ENCODE measurements around the gene ZMYND11. TPM values are rescaled to one million over a fixed set of nuclear protein-coding genes. Genes with fewer than 3 reads are reported as not detected.

ZMYND11 gene
- total and polyA plus RNA-seq, 9 of the 15 experiments (the other 6 are each of a cell fraction or from before 2014, with no cell fraction given) = 2.7 to 13.8 (median 8.8) TPM

DNA sequence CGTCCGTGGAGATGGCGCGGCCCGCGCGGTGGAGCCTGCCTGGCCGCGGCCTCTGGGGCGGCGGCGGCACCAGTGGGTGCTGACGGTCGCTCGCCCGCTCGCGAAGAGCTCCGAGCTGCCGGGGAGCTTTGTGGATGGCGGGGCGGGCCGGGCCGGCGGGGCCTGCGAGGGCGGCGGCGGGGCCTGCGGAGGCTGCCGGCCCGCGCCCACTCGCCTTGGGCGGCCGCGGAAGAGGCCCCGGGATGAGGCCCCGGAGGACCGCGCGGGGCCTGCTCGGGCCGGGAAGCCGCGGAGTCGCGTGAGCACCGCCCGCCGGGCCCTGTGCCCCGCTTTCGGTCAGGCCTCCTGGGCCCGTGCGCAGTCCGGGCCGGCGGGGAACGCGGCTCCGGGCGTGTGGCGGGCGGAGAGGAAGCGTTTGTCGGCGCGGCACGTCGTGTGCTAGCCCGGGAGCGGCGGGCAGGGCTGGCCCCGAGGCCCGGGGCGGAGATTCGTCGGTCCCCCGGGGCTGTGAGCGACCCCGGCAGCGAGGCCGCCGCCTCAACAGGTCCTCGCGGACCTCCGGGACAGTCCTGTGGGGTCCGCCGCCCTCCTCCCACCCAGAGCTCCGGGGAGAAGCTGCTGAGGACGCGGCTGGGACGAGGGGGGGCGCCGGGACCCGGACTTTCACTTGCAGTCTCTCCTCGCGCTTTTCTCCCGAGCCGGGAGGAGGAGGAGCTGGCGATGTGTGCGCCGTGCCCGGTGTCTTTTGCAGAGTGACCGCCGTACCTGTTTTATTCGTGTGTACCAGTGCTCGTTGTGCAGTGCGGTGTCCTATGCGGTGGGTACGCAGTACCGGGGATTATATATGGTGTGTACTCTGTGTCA, 578 bp downstream of the ZMYND11 start (continued):
- peak; percentile 99 to 100 for TF ChIP-seq UBTF (IDR thresholded peaks at IDR 0.05; ENCODE audit: borderline replicate concordance in 1 of 2, low read depth in 2 of 2, low read length in 2 of 2)
- peak; percentile 58 for TF ChIP-seq BHLHE40 (IDR thresholded peaks at IDR 0.05; ENCODE audit: low read length)
- no peak for TF ChIP-seq CBFA2T3 (IDR thresholded peaks at IDR 0.05)
- TF ChIP-seq, protein P1, sequence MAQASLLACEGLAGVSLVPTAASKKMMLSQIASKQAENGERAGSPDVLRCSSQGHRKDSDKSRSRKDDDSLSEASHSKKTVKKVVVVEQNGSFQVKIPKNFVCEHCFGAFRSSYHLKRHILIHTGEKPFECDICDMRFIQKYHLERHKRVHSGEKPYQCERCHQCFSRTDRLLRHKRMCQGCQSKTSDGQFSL (CRISPR knock-in tag; IDR thresholded peaks at IDR 0.05) = peak; percentile 74; the same call in 1 of the 2 replicates
- TF ChIP-seq, protein P1 (tag; IDR thresholded peaks at IDR 0.05) = no peak; a peak in 1 of 4 replicates
- TF ChIP-seq, protein P2, sequence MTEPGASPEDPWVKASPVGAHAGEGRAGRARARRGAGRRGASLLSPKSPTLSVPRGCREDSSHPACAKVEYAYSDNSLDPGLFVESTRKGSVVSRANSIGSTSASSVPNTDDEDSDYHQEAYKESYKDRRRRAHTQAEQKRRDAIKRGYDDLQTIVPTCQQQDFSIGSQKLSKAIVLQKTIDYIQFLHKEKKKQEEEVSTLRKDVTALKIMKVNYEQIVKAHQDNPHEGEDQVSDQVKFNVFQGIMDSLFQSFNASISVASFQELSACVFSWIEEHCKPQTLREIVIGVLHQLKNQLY (CRISPR knock-in tag; conservative IDR thresholded peaks at IDR 0.05) = no peak
- TF ChIP-seq ZNF146 (CRISPR knock-in tag; IDR thresholded peaks at IDR 0.05; ENCODE audit: unreplicated experiment) = no peak
- peak; percentile 32 to 52; a peak in 1 of 4 replicates for TF ChIP-seq MAZ (CRISPR knock-in tag; conservative IDR thresholded peaks at IDR 0.05 in 1 of 2, IDR thresholded peaks at IDR 0.05 in 1 of 2)
- TF ChIP-seq ERF (CRISPR knock-in tag; IDR thresholded peaks at IDR 0.05) = 0 out of 2 replicates have a peak, but pooled peaks have one; percentile 29
- no peak for TF ChIP-seq BCL6 (CRISPR knock-in tag; IDR thresholded peaks at IDR 0.05)
- TF ChIP-seq SRF (CRISPR knock-in tag; IDR thresholded peaks at IDR 0.05) = no peak
- no peak for TF ChIP-seq GTF2F1 (IDR thresholded peaks at IDR 0.05; ENCODE audit: low read depth, low read length)
- TF ChIP-seq GABPB2 (CRISPR knock-in tag; conservative IDR thresholded peaks at IDR 0.05) = no peak
- TF ChIP-seq SAFB2 (IDR thresholded peaks at IDR 0.05; ENCODE audit: borderline replicate concordance, low read depth, low read length, severe bottlenecking) = no peak
- no peak for TF ChIP-seq FOS (IDR thresholded peaks at IDR 0.05; ENCODE audit: extremely low read depth, insufficient read length)
- TF ChIP-seq MED1 (CRISPR knock-in tag; IDR thresholded peaks at IDR 0.05; ENCODE audit: borderline replicate concordance) = no peak
- TF ChIP-seq POU5F1 (IDR thresholded peaks at IDR 0.05; ENCODE audit: borderline replicate concordance, low read depth, low read length, partially characterized antibody) = no peak
- TF ChIP-seq, protein P3, sequence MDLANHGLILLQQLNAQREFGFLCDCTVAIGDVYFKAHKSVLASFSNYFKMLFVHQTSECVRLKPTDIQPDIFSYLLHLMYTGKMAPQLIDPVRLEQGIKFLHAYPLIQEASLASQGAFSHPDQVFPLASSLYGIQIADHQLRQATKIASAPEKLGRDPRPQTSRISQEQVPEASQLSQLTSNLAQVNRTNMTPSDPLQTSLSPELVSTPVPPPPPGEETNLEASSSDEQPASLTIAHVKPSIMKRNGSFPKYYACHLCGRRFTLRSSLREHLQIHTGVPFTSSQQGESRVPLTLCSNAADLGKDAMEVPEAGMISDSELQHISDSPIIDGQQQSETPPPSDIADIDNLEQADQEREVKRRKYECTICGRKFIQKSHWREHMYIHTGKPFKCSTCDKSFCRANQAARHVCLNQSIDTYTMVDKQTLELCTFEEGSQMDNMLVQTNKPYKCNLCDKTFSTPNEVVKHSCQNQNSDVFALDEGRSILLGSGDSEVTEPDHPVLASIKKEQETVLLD (IDR thresholded peaks at IDR 0.05) = no peak
- no peak for TF ChIP-seq COPS2 (conservative IDR thresholded peaks at IDR 0.05)
- no peak for TF ChIP-seq TGIF2 (CRISPR knock-in tag; IDR thresholded peaks at IDR 0.05)
- no peak for TF ChIP-seq ZBTB43 (CRISPR knock-in tag; IDR thresholded peaks at IDR 0.05)

Measured in K562 (cell line).